Mucosa of rectum (tissue), 2 donors: Measurements from ENCODE around the gene SLC2A6.

Experiments used
- H3K27ac ChIP-seq, 2 donors: one replicate each; pipeline ENCODE4 v1.7.0; 2013; ENCODE audit warnings: inconsistent platforms in 2 of 2, low read depth in 2 of 2, low read length in 2 of 2
- H3K27me3 ChIP-seq, 2 donors: one replicate each; pipeline ENCODE4 v1.7.0; 2013; ENCODE audit warnings: low read length in 2 of 2; ENCODE audit not compliant: control insufficient read depth in 2 of 2, insufficient read depth in 2 of 2
- H3K36me3 ChIP-seq, 2 donors: one replicate each; pipeline ENCODE4 v1.7.0; 2013; ENCODE audit warnings: low read length in 2 of 2; ENCODE audit not compliant: control insufficient read depth in 2 of 2, insufficient read depth in 2 of 2
- H3K4me1 ChIP-seq, 2 donors: one replicate each; pipeline ENCODE4 v1.7.0; 2013; ENCODE audit warnings: low read length in 2 of 2, mild to moderate bottlenecking in 1 of 2; ENCODE audit not compliant: control insufficient read depth in 2 of 2, insufficient read depth in 2 of 2
- H3K4me3 ChIP-seq, 2 donors: one replicate each; pipeline ENCODE4 v1.7.0; 2013; ENCODE audit warnings: low read length in 2 of 2
- H3K9ac ChIP-seq, 2 donors: one replicate each; pipeline ENCODE4 v1.7.0; 2013; ENCODE audit warnings: low read length in 2 of 2, low read depth in 1 of 2, mild to moderate bottlenecking in 1 of 2
- H3K9me3 ChIP-seq, 2 donors: one replicate each; pipeline ENCODE4 v1.7.0; 2013; ENCODE audit warnings: low read length in 2 of 2; ENCODE audit not compliant: control insufficient read depth in 2 of 2
- donor health status: healthy.
- donor health status: Normal muscosa, but diverticular disease.

The SLC2A6 gene

DNA sequence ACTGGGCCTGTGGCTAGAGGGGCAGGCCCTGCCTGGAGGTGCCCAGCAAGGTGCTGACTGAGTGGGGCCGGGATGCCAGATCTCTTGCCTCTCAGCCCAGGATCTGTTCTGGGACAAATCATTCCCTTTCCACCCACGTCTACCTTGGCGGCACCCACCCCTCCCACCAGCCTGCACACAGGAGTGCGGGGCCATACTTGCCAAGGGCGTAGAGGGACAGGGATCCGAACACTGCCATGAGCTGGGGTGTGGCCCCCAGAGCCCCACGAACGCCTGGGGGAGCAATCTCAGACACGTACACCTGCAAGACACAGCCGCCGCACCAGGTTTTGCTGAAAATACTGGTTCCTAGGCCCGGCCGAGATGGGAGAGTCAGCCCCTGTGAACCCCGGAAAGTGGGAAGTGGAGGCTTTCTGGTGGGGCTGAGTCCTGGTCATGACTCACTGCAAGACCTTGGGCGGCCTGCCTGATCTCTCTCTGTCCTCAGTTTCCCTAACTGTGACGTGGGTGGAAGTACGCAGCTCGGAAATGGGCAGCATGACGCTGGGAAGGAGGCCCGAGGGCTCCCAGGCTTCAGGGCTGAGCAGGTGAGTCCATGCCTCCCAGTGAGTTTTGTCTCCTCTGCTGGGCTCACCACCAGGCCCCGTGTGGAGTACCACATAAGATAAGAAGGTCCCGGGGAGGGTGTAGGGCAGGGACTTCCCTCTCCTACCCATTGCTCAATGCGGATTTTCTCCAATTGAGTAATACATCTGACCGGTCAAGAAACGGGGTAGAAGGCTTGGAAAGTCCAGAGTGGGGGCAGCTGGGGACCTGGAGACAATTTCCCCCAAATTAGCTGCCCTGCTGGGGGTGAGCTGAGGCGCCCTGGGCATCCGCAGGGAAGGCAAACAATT, 2.6 kb downstream of the SLC2A6 start:
- Histone ChIP-seq H3K27me3 (peaks cover 0 to 4% of the 10 kb centered on the region in 2 donors), H3K27ac (no peak overlapping the region), H3K36me3 (no peaks in the 10 kb centered on the region), H3K9me3 (no peaks in the 10 kb centered on the region), H3K4me3 (no peak overlapping the region), H3K4me1 (peaks cover 12 to 14% of the 10 kb centered on the region in 2 donors), H3K9ac (no peak overlapping the region)

DNA sequence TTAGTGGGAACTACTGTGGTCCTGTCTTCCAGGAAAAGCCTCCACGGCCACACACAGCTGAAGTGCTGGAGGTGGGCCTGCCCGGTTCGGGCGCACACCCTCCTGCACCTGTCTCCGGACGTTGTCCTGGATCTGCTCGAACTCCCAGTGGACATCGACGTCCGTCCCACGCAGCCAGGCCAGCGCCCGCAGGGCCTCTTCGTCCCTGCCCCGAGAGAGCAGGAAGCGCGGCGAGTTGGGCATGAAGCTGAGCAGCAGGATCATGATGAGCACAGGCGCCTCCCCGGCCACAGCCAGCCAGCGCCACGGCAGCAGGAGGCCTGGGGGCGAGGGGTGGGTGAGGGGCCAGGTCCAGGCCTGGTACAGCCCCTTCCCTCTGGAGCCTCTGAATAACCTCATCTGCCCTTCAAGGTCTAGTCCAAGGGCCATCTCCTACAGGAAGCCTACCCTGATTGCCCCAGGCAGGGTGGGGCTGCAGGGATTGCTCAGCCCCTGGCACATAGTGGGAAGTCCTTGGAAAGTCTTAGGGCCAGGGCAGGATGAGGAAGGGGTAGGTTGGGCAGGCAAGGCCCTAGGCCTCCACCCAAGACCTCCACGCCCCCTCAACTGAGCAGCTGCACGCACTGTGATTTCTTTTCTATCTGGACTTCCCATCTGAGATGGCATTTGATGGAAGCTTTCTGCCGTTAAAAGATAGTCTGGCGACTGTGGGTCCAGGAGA, 3.4 kb downstream of the SLC2A6 start:
- no peak overlapping the region for H3K4me3 ChIP-seq
- H3K9ac ChIP-seq: no peak overlapping the region
- peaks cover 16 to 19% of the 10 kb centered on the region in 2 donors for H3K4me1 ChIP-seq
- H3K9me3 ChIP-seq: no peaks in the 10 kb centered on the region
- no peak overlapping the region for H3K27ac ChIP-seq
- H3K27me3 ChIP-seq: peaks cover 0 to 4% of the 10 kb centered on the region in 2 donors
- H3K36me3 ChIP-seq: no peaks in the 10 kb centered on the region

DNA sequence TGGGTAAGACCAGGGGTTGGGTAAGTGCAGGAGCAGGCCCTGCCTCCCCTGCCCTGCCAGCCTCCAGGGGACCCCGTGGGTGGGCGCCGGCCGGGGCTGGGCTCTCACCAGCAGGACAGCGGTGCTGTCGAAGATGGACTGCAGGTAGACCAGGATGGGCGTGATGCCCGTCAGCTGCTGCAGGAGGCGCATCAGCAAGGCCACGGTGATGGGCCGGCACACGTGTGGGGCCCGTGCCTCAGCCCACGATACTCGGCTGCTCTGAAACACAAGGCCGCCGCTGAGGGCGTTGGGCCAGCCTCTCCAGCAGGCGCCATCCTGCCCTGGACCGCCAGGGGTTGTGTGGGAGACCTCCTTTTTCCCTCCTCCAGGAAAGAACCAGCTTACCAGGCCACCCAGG, 4.0 kb downstream of the SLC2A6 start:
- Histone ChIP-seq H3K9me3 (no peaks in the 10 kb centered on the region), H3K27me3 (peaks cover 0 to 3% of the 10 kb centered on the region in 2 donors), H3K27ac (no peak overlapping the region), H3K4me1 (peaks cover 16 to 25% of the 10 kb centered on the region in 2 donors), H3K4me3 (no peak overlapping the region), H3K36me3 (no peaks in the 10 kb centered on the region), H3K9ac (no peak overlapping the region)

- Histone ChIP-seq H3K4me1 (peaks cover 15 to 27% of the 10 kb centered on the region in 2 donors), H3K9me3 (no peaks in the 10 kb centered on the region), H3K9ac (no peak overlapping the region), H3K36me3 (no peaks in the 10 kb centered on the region), H3K27me3 (no peaks in the 10 kb centered on the region), H3K4me3 (no peak overlapping the region), H3K27ac (no peak overlapping the region)
Observed at GRCh38 chr9:133474215-133474614, 4.7 kb downstream of the SLC2A6 start.

GRCh38 chr9:133473743-133474142, 5.2 kb downstream of the SLC2A6 start:
- H3K36me3 ChIP-seq: peaks cover 0 to 3% of the 10 kb centered on the region in 2 donors
- H3K9ac ChIP-seq: no peak overlapping the region
- no peak overlapping the region for H3K4me3 ChIP-seq
- peaks cover 13 to 25% of the 10 kb centered on the region in 2 donors for H3K4me1 ChIP-seq
- no peaks in the 10 kb centered on the region for H3K9me3 ChIP-seq
- no peak overlapping the region for H3K27ac ChIP-seq
- no peaks in the 10 kb centered on the region for H3K27me3 ChIP-seq

GRCh38 chr9:133472753-133473378, 6.0 kb downstream of the SLC2A6 start:
- Histone ChIP-seq H3K9ac (no peak overlapping the region), H3K27ac (no peak overlapping the region), H3K4me3 (no peak overlapping the region), H3K27me3 (no peaks in the 10 kb centered on the region), H3K36me3 (peaks cover 2 to 8% of the 10 kb centered on the region in 2 donors), H3K4me1 (peaks cover 13 to 21% of the 10 kb centered on the region in 2 donors), H3K9me3 (no peaks in the 10 kb centered on the region)

DNA sequence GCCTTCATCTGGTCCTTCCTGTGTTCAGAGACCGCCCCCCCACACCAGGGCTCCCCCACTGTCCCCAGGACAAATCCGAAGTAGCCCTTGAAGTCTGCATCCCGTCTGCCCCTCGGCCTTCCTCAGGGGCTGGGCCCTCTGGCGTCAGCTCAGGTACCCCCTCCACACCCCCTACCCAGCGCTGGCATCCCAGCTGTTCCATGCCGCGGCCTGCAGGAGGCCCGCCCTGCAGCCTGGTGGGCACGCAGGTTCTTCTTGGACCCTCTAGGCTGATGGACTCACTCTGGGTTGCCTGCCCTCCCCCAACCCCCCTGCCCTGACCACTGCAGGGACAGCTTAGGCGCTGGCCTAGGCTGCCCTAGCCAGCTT, 6.6 kb downstream of the SLC2A6 start:
- H3K9ac ChIP-seq: no peak overlapping the region
- H3K4me3 ChIP-seq: no peak overlapping the region
- H3K27me3 ChIP-seq: no peaks in the 10 kb centered on the region
- H3K27ac ChIP-seq: no peak overlapping the region
- H3K9me3 ChIP-seq: no peaks in the 10 kb centered on the region
- peaks cover 2 to 10% of the 10 kb centered on the region in 2 donors for H3K36me3 ChIP-seq
- peaks cover 13 to 21% of the 10 kb centered on the region in 2 donors for H3K4me1 ChIP-seq

DNA sequence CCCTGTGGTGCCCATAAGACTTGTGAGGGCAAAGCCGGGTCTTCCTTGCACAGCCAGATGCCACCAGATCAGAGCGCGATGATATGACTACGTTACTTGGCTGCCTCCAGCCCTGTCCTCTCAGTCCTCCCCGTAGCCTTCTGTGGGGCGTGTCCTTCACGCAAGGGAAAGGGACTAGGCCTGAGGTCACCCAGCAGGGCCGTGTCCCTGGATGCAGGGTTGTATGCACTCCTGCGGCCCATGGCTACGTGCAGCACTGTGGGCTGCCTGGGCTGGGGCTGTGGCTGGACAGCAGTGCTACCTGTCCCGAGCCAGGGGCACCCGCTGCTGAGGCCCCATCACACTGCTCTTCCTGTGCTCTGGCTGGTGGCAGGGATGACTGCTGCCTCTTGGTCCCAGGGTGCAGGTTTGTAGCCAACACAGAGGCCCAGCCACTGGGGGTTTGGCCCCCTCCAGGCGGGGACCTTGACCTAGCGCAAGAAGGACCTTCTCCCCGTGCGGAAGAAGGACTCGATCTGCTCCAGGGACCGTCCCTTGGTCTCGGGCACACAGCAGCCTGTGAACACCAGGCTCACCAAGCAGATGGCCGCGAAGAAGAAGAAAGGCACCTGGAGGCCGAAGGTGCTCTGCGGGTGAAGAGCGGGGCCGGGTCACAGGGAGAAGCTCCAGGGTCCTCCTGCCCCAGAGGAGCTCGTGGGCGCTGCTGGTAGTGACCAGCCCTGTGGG, 7.2 kb downstream of the SLC2A6 start:
- Histone ChIP-seq H3K27me3 (no peaks in the 10 kb centered on the region), H3K36me3 (peaks cover 2 to 12% of the 10 kb centered on the region in 2 donors), H3K4me1 (peaks cover 13 to 21% of the 10 kb centered on the region in 2 donors), H3K4me3 (no peak overlapping the region), H3K9me3 (no peaks in the 10 kb centered on the region), H3K27ac (no peak overlapping the region), H3K9ac (no peak overlapping the region)

DNA sequence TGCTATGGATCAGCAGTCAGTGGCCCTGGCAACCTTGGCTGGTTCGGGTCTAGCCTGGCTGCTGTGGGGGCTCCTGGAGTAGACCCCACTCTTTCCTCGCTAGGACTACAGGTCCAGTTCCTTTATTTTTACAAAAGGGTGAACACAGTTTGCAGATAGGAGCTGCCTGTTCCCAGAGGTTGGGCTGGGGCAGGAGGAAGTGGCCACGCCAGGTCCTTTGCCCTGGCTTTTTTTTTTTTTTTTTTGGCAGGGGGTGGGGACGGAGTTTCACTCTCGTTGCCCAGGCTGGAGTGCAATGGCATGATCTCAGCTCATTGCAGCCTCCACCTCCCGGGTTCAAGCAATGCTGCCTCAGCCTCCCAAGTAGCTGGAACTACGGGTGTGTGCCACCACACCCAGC, 7.9 kb downstream of the SLC2A6 start:
- no peak overlapping the region for H3K27ac ChIP-seq
- H3K9ac ChIP-seq: no peak overlapping the region
- H3K36me3 ChIP-seq: peaks cover 3 to 12% of the 10 kb centered on the region in 2 donors
- no peaks in the 10 kb centered on the region for H3K9me3 ChIP-seq
- no peak overlapping the region for H3K4me3 ChIP-seq
- no peaks in the 10 kb centered on the region for H3K27me3 ChIP-seq
- peaks cover 13 to 21% of the 10 kb centered on the region in 2 donors for H3K4me1 ChIP-seq
